ENCODE results near the gene PLPPR1.

- no peak for TF ChIP-seq MXI1 (conservative IDR thresholded peaks at IDR 0.05; ENCODE audit: poor library complexity, severe bottlenecking)
- TF ChIP-seq CTCF (IDR thresholded peaks at IDR 0.05; ENCODE audit: poor library complexity, severe bottlenecking): no peak
- TF ChIP-seq EP300 (conservative IDR thresholded peaks at IDR 0.05; ENCODE audit: poor library complexity, severe bottlenecking): no peak
- TF ChIP-seq, protein P1, sequence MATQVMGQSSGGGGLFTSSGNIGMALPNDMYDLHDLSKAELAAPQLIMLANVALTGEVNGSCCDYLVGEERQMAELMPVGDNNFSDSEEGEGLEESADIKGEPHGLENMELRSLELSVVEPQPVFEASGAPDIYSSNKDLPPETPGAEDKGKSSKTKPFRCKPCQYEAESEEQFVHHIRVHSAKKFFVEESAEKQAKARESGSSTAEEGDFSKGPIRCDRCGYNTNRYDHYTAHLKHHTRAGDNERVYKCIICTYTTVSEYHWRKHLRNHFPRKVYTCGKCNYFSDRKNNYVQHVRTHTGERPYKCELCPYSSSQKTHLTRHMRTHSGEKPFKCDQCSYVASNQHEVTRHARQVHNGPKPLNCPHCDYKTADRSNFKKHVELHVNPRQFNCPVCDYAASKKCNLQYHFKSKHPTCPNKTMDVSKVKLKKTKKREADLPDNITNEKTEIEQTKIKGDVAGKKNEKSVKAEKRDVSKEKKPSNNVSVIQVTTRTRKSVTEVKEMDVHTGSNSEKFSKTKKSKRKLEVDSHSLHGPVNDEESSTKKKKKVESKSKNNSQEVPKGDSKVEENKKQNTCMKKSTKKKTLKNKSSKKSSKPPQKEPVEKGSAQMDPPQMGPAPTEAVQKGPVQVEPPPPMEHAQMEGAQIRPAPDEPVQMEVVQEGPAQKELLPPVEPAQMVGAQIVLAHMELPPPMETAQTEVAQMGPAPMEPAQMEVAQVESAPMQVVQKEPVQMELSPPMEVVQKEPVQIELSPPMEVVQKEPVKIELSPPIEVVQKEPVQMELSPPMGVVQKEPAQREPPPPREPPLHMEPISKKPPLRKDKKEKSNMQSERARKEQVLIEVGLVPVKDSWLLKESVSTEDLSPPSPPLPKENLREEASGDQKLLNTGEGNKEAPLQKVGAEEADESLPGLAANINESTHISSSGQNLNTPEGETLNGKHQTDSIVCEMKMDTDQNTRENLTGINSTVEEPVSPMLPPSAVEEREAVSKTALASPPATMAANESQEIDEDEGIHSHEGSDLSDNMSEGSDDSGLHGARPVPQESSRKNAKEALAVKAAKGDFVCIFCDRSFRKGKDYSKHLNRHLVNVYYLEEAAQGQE (IDR thresholded peaks at IDR 0.05; ENCODE audit: borderline replicate concordance): no peak
- TF ChIP-seq EZH2 (IDR thresholded peaks at IDR 0.05; ENCODE audit: borderline replicate concordance, insufficient read depth, low read length, poor library complexity, severe bottlenecking): no peak
Observed at GRCh38 chr9:101219030-101219429, 190.5 kb downstream of the PLPPR1 start.

Measured in neural cell (in vitro differentiated cells).